Panc1 (cell line): Measurements from ENCODE around the gene HOXB3. TPM values are rescaled to one million over a fixed set of nuclear protein-coding genes. Genes with fewer than 3 reads are reported as not detected.

Experiments used
- ATAC-seq: fragments of 200-7000 bp; cut with Tn5 transposase; 2 replicates; pipeline ENCODE4 v1.9.1; 2020; ENCODE audit warnings: mild to moderate bottlenecking, moderate library complexity
- BruUV-seq: library from RNA; stranded (reverse); fragments of 400-500 nt; replicated peaks from 2 replicates; lab custom pipeline; 2021; lab: Mats Ljungman, UMichigan
- CTCF ChIA-PET: fragments of 300-600 bp; sonication (Branson Sonifier 250); formaldehyde crosslinking; loops from one replicate; lab custom pipeline; 2022; ENCODE audit warnings: antibody characterized with exemption; lab: Charles Lee
- POLR2A ChIA-PET: fragments of 300-600 bp; sonication (Branson Sonifier 250); formaldehyde crosslinking; loops from one replicate; lab custom pipeline; 2022; ENCODE audit warnings: antibody characterized with exemption; lab: Charles Lee
- DNase-seq: peaks from one replicate; pipeline ENCODE4 v3.0.0-alpha.2; 2010; ENCODE audit warnings: low read depth, low spot score
- H3K27ac ChIP-seq: 2 replicates; pipeline ENCODE4 v1.5.1; 2011; ENCODE audit warnings: mild to moderate bottlenecking, low read length, inconsistent platforms
- H3K27me3 ChIP-seq: fragments of 200-500 bp; sonication (Bioruptor generic); 2 replicates; pipeline ENCODE4 v1.6.0; 2014; ENCODE audit warnings: low read length, inconsistent platforms; ENCODE audit not compliant: control insufficient read depth, insufficient read depth
- H3K36me3 ChIP-seq: fragments of 200-500 bp; sonication (Bioruptor generic); 2 replicates; pipeline ENCODE4 v1.5.1; 2014; ENCODE audit warnings: inconsistent platforms, mild to moderate bottlenecking, low read length, moderate library complexity; ENCODE audit not compliant: control insufficient read depth, insufficient read depth
- H3K4me1 ChIP-seq: 2 replicates; pipeline ENCODE4 v1.5.1; 2011; ENCODE audit warnings: inconsistent platforms, mild to moderate bottlenecking, low read length, moderate library complexity; ENCODE audit not compliant: control insufficient read depth, insufficient read depth
- H3K4me3 ChIP-seq, 2 experiments: 2 replicates each; pipeline ENCODE4 v1.5.1; 2011 to 2012; ENCODE audit warnings: low read depth in 2 of 2, low read length in 2 of 2, mild to moderate bottlenecking in 2 of 2, inconsistent platforms in 1 of 2, moderate library complexity in 1 of 2
- H3K9me3 ChIP-seq: fragments of 200-500 bp; sonication (Bioruptor generic); 2 replicates; pipeline ENCODE4 v1.5.1; 2014; ENCODE audit warnings: low read depth, mild to moderate bottlenecking, inconsistent platforms, low read length, moderate library complexity; ENCODE audit not compliant: control insufficient read depth, insufficient read depth
- CTCF ChIP-seq: fragments of 450-650 bp; IDR thresholded peaks from 2 replicates; pipeline ENCODE4 v1.5.1; 2017; ENCODE audit warnings: mild to moderate bottlenecking
- POLR2AphosphoS5 ChIP-seq: IDR thresholded peaks from 2 replicates; pipeline ENCODE4 v1.6.1; 2012; ENCODE audit warnings: mild to moderate bottlenecking, low read depth, low read length, moderate library complexity
- REST ChIP-seq, 2 experiments: IDR thresholded peaks; 2 replicates each; pipeline ENCODE4 v1.6.1; 2011 to 2012; ENCODE audit warnings: low read depth in 2 of 2, control low read depth in 1 of 2, low read length in 1 of 2, mild to moderate bottlenecking in 1 of 2, moderate library complexity in 1 of 2; ENCODE audit not compliant: insufficient read depth in 1 of 2
- SIN3A ChIP-seq: IDR thresholded peaks from 2 replicates; pipeline ENCODE4 v1.6.1; 2012; ENCODE audit warnings: low read depth, mild to moderate bottlenecking, low read length, moderate library complexity, borderline replicate concordance; ENCODE audit not compliant: insufficient read depth
- TCF7L2 ChIP-seq: IDR thresholded peaks from 2 replicates; pipeline ENCODE4 v1.6.1; 2011; ENCODE audit warnings: mild to moderate bottlenecking, low read depth, low read length, inconsistent platforms
- in situ Hi-C: cut with HindIII; loops from 2 replicates; pipeline ENCODE4 v1.10.0; 2016; ENCODE audit warnings: low sequenced_read_pairs, low pct_unique_long_range_greater_than_20kb
- intact Hi-C: fragments of 100-400 bp; cut with micrococcal nuclease; formaldehyde crosslinking; loops from one replicate; pipeline ENCODE4 v1.10.0; 2022; ENCODE audit not compliant: unreplicated experiment
- total RNA-seq: library from RNA; stranded (reverse); gene quantifications from one replicate; pipeline ENCODE4 v1.2.1, GENCODE V29; 2021; ENCODE audit not compliant: unreplicated experiment

The HOXB3 gene
- total RNA-seq, 1 experiment from 2014 or later: 127 TPM

GRCh38 chr17:48553190-48553547 lies 36.9 kb downstream of the HOXB3 start:
- in situ Hi-C loops: no loop called here

GRCh38 chr17:48552466-48553189 lies 37.4 kb downstream of the HOXB3 start:
- peak; percentile 35 for ATAC-seq
- BruUV-seq: no TSS peak
- in situ Hi-C loops (no loop called here), intact Hi-C loops (no loop called here)
- Histone ChIP-seq H3K27ac (peak overlapping the region; percentile 99), H3K9me3 (no peaks in the 10 kb centered on the region), H3K27me3 (no peaks in the 10 kb centered on the region), H3K4me3 (peak overlapping the region; percentile 52 to 61), H3K36me3 (peaks cover 26% of the 10 kb centered on the region), H3K4me1 (peaks cover 79% of the 10 kb centered on the region)
- ChIA-PET CTCF (interaction anchor here (0.7 to 0.9 kb wide), 2 partner anchors 10 to 52 kb away, joined by 3 to 4 read pairs; no protein-coding TSS in a partner anchor), POLR2A (interaction anchor here (0.7 kb wide), 1 partner anchor 15 kb away, joined by 3 read pairs; no protein-coding TSS in a partner anchor)
- DNase-seq: no peak
- peak; percentile 80 for TF ChIP-seq POLR2AphosphoS5
- TF ChIP-seq REST (IDR thresholded peaks at IDR 0.05; ENCODE audit: insufficient read depth in 1 of 2, low read depth in 2 of 2, low read length in 1 of 2): no peak

More at GRCh38 chr17:48553190-48553547, 36.9 kb downstream of the HOXB3 start:
- Histone ChIP-seq H3K36me3 (peaks cover 26% of the 10 kb centered on the region), H3K27me3 (no peaks in the 10 kb centered on the region), H3K27ac (peak overlapping the region; percentile 99), H3K9me3 (no peaks in the 10 kb centered on the region), H3K4me3 (peak overlapping the region; percentile 52 to 61), H3K4me1 (peaks cover 79% of the 10 kb centered on the region)
- POLR2A ChIA-PET: interaction anchor here (0.7 kb wide), 1 partner anchor 14 kb away, joined by 3 read pairs; no protein-coding TSS in a partner anchor
- DNase-seq (no peak), ATAC-seq (peak; percentile 3)
- CTCF ChIA-PET: no interaction called here
- TSS peak; percentile 63 for BruUV-seq
- TF ChIP-seq REST (IDR thresholded peaks at IDR 0.05; ENCODE audit: insufficient read depth in 1 of 2, low read depth in 2 of 2, low read length in 1 of 2): no peak
- no peak for TF ChIP-seq TCF7L2
- TF ChIP-seq CTCF: no peak
- no peak; the same call in 1 of the 2 replicates for TF ChIP-seq POLR2AphosphoS5
- TF ChIP-seq SIN3A: no peak
- intact Hi-C loops: no loop called here
